Mammary epithelial cell (primary cell): ENCODE results near the gene ACTR1B.

ENCODE experiments used
- CTCF ChIP-seq, 2 donors: IDR thresholded peaks in 1 of 2; conservative IDR thresholded peaks in 1 of 2; 2 replicates each; pipeline ENCODE4 v1.5.1; 2011 to 2012; ENCODE audit warnings: inconsistent platforms in 2 of 2, low read length in 2 of 2, mild to moderate bottlenecking in 2 of 2, control low read depth in 1 of 2, low read depth in 1 of 2; ENCODE audit not compliant: insufficient read depth in 1 of 2; ENCODE audit errors: extremely low read depth in 1 of 2
- EZH2 ChIP-seq: IDR thresholded peaks from 2 replicates; pipeline ENCODE4 v1.6.1; 2012; ENCODE audit warnings: low read length, inconsistent platforms, borderline replicate concordance

GRCh38 chr2:97693476-97693875 lies 29.6 kb upstream of the ACTR1B start:
- TF ChIP-seq CTCF (conservative IDR thresholded peaks at IDR 0.05 in 1 of 2, IDR thresholded peaks at IDR 0.05 in 1 of 2; ENCODE audit: extremely low read depth in 1 of 2, insufficient read depth in 1 of 2, low read depth in 1 of 2, low read length in 2 of 2): no peak
- TF ChIP-seq EZH2: no peak
